Measurements from ENCODE around the gene C11orf91.
"Not testable (repeated sequence)": the region's sequence is repeated elsewhere in the genome, so short reads cannot be mapped to it uniquely, and the experiment has no call there.

C11orf91 gene

DNA sequence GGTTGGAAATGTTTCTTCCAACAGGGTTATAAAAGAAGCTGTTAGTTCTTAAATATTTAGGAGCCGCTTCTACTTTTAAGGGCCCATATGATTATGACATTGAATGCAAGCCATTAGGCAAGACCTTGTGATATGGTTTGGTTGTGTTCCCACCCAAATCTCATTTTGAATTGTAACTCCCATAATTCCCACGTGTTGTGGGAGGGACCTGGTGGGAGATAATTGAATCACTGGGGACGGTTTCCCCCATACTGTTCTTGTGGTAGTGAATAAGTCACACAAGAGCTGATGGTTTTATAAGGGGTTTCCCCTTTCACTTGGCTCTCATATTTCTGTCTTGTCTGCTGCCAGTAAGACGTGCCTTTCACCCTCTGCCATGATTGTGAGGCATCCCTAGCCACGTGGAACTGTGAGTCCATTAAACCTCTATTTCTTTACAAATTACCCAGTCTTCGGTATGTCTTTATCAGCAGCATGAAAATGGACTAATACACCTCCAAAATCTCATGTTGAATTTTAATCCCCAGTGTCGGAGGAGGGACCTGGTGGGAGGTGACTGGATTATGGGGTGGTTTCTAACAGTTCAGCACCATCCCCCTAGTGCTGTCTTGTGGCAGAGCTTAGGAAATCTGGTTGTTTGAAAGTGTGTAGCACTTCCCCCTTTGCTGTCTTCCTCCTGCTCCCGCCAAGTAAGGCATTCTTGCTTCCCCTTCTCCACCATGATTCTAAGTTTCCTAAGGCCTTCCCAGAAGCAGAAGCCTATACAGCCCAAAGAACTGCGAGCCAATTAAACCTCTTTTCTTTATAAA is 31.3 kb upstream of the C11orf91 start:
- H3K27me3 ChIP-seq (replicated peaks; ENCODE audit: control insufficient read depth, insufficient read depth, low read length) = no peaks in the 10 kb centered on the region
- peaks cover 42% of the 10 kb centered on the region for H3K4me1 ChIP-seq (ENCODE audit: control insufficient read depth, insufficient read depth, low read length)
- DNase-seq (ENCODE audit: low read depth) = no peak
- H3K9ac ChIP-seq (ENCODE audit: low read length) = no peak overlapping the region
- H3K9me3 ChIP-seq (ENCODE audit: control insufficient read depth, low read length) = no peaks in the 10 kb centered on the region
- peaks cover 15% of the 10 kb centered on the region for H3K36me3 ChIP-seq (ENCODE audit: control insufficient read depth, insufficient read depth, low read length, severe bottlenecking)
- H3K4me3 ChIP-seq (ENCODE audit: low read length) = no peak overlapping the region

- Histone ChIP-seq H3K9me3 (ENCODE audit: control insufficient read depth, low read length) (no peaks in the 10 kb centered on the region), H3K4me1 (ENCODE audit: control insufficient read depth, insufficient read depth, low read length) (peaks cover 37% of the 10 kb centered on the region), H3K4me3 (ENCODE audit: low read length) (no peak overlapping the region), H3K9ac (ENCODE audit: low read length) (no peak overlapping the region), H3K36me3 (ENCODE audit: control insufficient read depth, insufficient read depth, low read length, severe bottlenecking) (peaks cover 15% of the 10 kb centered on the region), H3K27me3 (replicated peaks; ENCODE audit: control insufficient read depth, insufficient read depth, low read length) (no peaks in the 10 kb centered on the region)
- no peak for DNase-seq (ENCODE audit: low read depth)
These were observed 30.1 kb upstream of the C11orf91 start for GRCh38 chr11:33730716-33731115.

- H3K9me3 ChIP-seq (ENCODE audit: control insufficient read depth, low read length); H3K27me3 ChIP-seq (replicated peaks; ENCODE audit: control insufficient read depth, insufficient read depth, low read length); DNase-seq (ENCODE audit: low read depth); H3K9ac ChIP-seq (ENCODE audit: low read length); H3K4me3 ChIP-seq (ENCODE audit: low read length): not testable (repeated sequence)
- Histone ChIP-seq H3K36me3 (ENCODE audit: control insufficient read depth, insufficient read depth, low read length, severe bottlenecking) (peaks cover 15% of the 10 kb centered on the region), H3K4me1 (ENCODE audit: control insufficient read depth, insufficient read depth, low read length) (peaks cover 36% of the 10 kb centered on the region)
These were observed 28.5 kb upstream of the C11orf91 start for GRCh38 chr11:33729072-33729664.

DNA sequence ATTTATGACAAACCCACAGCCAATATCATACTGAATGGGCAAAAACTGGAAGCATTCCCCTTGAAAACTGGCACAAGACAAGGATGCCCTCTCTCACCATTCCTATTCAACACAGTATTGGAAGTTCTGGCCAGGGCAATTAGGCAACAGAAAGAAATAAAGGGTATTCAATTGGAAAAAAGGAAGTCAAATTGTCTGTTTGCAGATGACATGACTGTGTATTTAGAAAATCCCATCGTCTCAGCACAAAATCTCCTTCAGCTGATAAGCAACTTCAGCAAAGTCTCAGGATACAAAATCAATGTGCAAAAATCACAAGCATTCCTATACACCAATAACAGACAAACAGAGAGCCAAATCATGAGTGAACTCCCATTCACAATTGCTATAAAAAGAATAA is 26.9 kb upstream of the C11orf91 start:
- not testable (repeated sequence) for H3K36me3 ChIP-seq (ENCODE audit: control insufficient read depth, insufficient read depth, low read length, severe bottlenecking); H3K9me3 ChIP-seq (ENCODE audit: control insufficient read depth, low read length); H3K9ac ChIP-seq (ENCODE audit: low read length); H3K27me3 ChIP-seq (replicated peaks; ENCODE audit: control insufficient read depth, insufficient read depth, low read length); DNase-seq (ENCODE audit: low read depth); H3K4me3 ChIP-seq (ENCODE audit: low read length)
- peaks cover 46% of the 10 kb centered on the region for H3K4me1 ChIP-seq (ENCODE audit: control insufficient read depth, insufficient read depth, low read length)

- H3K9ac ChIP-seq (ENCODE audit: low read length) = no peak overlapping the region
- no peak for DNase-seq (ENCODE audit: low read depth)
- H3K9me3 ChIP-seq (ENCODE audit: control insufficient read depth, low read length) = no peaks in the 10 kb centered on the region
- peaks cover 45% of the 10 kb centered on the region for H3K4me1 ChIP-seq (ENCODE audit: control insufficient read depth, insufficient read depth, low read length)
- H3K36me3 ChIP-seq (ENCODE audit: control insufficient read depth, insufficient read depth, low read length, severe bottlenecking) = peaks cover 22% of the 10 kb centered on the region
- no peak overlapping the region for H3K4me3 ChIP-seq (ENCODE audit: low read length)
- no peaks in the 10 kb centered on the region for H3K27me3 ChIP-seq (replicated peaks; ENCODE audit: control insufficient read depth, insufficient read depth, low read length)
These were observed 24.9 kb upstream of the C11orf91 start for GRCh38 chr11:33725496-33725895.

DNA sequence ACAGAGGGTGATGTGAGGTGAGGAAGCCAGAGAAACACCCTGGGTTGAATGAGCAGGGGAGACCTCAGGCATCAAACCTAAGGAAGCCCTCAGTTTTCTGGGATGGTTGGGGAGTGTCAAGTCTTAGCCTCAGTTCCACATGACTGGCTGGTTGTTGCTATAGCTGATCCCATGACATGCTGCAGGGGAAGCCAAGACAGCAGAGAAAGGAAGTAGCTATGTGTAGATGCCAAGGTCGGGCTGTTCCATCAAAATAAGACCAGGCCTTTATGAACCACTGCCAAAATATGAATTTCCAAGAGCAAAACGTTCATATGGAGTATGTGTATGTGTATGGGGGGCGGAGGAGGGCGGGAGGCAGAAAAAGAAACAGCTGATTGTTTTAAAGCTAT is 24.0 kb upstream of the C11orf91 start:
- Histone ChIP-seq H3K9me3 (ENCODE audit: control insufficient read depth, low read length) (no peaks in the 10 kb centered on the region), H3K9ac (ENCODE audit: low read length) (peak overlapping the region; percentile 67), H3K4me1 (ENCODE audit: control insufficient read depth, insufficient read depth, low read length) (peaks cover 41% of the 10 kb centered on the region), H3K36me3 (ENCODE audit: control insufficient read depth, insufficient read depth, low read length, severe bottlenecking) (peaks cover 26% of the 10 kb centered on the region), H3K4me3 (ENCODE audit: low read length) (peak overlapping the region; percentile 12), H3K27me3 (replicated peaks; ENCODE audit: control insufficient read depth, insufficient read depth, low read length) (no peaks in the 10 kb centered on the region)
- DNase-seq (ENCODE audit: low read depth) = peak; percentile 66

- peak overlapping the region; percentile 67 for H3K9ac ChIP-seq (ENCODE audit: low read length)
- H3K36me3 ChIP-seq (ENCODE audit: control insufficient read depth, insufficient read depth, low read length, severe bottlenecking) = peaks cover 38% of the 10 kb centered on the region
- DNase-seq (ENCODE audit: low read depth) = peak; percentile 79
- peaks cover 41% of the 10 kb centered on the region for H3K4me1 ChIP-seq (ENCODE audit: control insufficient read depth, insufficient read depth, low read length)
- no peaks in the 10 kb centered on the region for H3K27me3 ChIP-seq (replicated peaks; ENCODE audit: control insufficient read depth, insufficient read depth, low read length)
- peak overlapping the region; percentile 50 for H3K4me3 ChIP-seq (ENCODE audit: low read length)
- no peaks in the 10 kb centered on the region for H3K9me3 ChIP-seq (ENCODE audit: control insufficient read depth, low read length)
These were observed 22.7 kb upstream of the C11orf91 start for GRCh38 chr11:33723238-33723881.

- Histone ChIP-seq H3K36me3 (ENCODE audit: control insufficient read depth, insufficient read depth, low read length, severe bottlenecking) (peaks cover 44% of the 10 kb centered on the region), H3K4me3 (ENCODE audit: low read length) (peak overlapping the region; percentile 12), H3K4me1 (ENCODE audit: control insufficient read depth, insufficient read depth, low read length) (peaks cover 41% of the 10 kb centered on the region), H3K27me3 (replicated peaks; ENCODE audit: control insufficient read depth, insufficient read depth, low read length) (no peaks in the 10 kb centered on the region), H3K9me3 (ENCODE audit: control insufficient read depth, low read length) (no peaks in the 10 kb centered on the region), H3K9ac (ENCODE audit: low read length) (peak overlapping the region; percentile 61)
- peak; percentile 43 for DNase-seq (ENCODE audit: low read depth)
These were observed 22.1 kb upstream of the C11orf91 start for GRCh38 chr11:33722590-33723234.

GRCh38 chr11:33721984-33722383 is 21.4 kb upstream of the C11orf91 start:
- Histone ChIP-seq H3K4me3 (ENCODE audit: low read length) (no peak overlapping the region), H3K9ac (ENCODE audit: low read length) (peak overlapping the region; percentile 61), H3K4me1 (ENCODE audit: control insufficient read depth, insufficient read depth, low read length) (peaks cover 41% of the 10 kb centered on the region), H3K27me3 (replicated peaks; ENCODE audit: control insufficient read depth, insufficient read depth, low read length) (no peaks in the 10 kb centered on the region), H3K9me3 (ENCODE audit: control insufficient read depth, low read length) (no peaks in the 10 kb centered on the region), H3K36me3 (ENCODE audit: control insufficient read depth, insufficient read depth, low read length, severe bottlenecking) (peaks cover 51% of the 10 kb centered on the region)
- no peak for DNase-seq (ENCODE audit: low read depth)

DNA sequence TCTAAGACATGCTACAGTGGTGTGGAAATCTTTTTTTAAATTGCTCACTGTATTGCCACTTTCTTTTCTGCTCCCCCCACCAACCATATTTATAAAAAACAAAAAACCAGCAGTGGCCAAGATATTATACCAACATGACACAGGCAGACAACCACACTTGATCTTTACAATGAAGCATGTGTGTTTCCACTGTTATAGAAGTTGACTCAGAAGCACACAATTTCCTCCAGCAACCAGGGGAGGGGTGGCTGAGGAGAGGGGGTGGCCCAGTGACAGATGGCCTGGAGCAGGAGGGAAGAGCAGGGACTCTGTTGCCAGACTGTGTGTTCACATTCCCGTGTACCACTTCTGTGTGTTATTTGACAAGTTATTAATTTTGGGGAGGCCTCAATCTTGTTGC is 20.8 kb upstream of the C11orf91 start:
- peaks cover 45% of the 10 kb centered on the region for H3K4me1 ChIP-seq (ENCODE audit: control insufficient read depth, insufficient read depth, low read length)
- peak overlapping the region; percentile 17 for H3K9ac ChIP-seq (ENCODE audit: low read length)
- no peaks in the 10 kb centered on the region for H3K27me3 ChIP-seq (replicated peaks; ENCODE audit: control insufficient read depth, insufficient read depth, low read length)
- no peak overlapping the region for H3K4me3 ChIP-seq (ENCODE audit: low read length)
- DNase-seq (ENCODE audit: low read depth) = peak; percentile 45
- H3K9me3 ChIP-seq (ENCODE audit: control insufficient read depth, low read length) = no peaks in the 10 kb centered on the region
- H3K36me3 ChIP-seq (ENCODE audit: control insufficient read depth, insufficient read depth, low read length, severe bottlenecking) = peaks cover 56% of the 10 kb centered on the region

GRCh38 chr11:33719587-33719986 is 19.0 kb upstream of the C11orf91 start:
- peaks cover 67% of the 10 kb centered on the region for H3K36me3 ChIP-seq (ENCODE audit: control insufficient read depth, insufficient read depth, low read length, severe bottlenecking)

More at GRCh38 chr11:33719587-33719986, 19.0 kb upstream of the C11orf91 start:
- Histone ChIP-seq H3K9me3 (ENCODE audit: control insufficient read depth, low read length) (no peaks in the 10 kb centered on the region), H3K9ac (ENCODE audit: low read length) (no peak overlapping the region), H3K27me3 (replicated peaks; ENCODE audit: control insufficient read depth, insufficient read depth, low read length) (no peaks in the 10 kb centered on the region), H3K4me1 (ENCODE audit: control insufficient read depth, insufficient read depth, low read length) (peaks cover 51% of the 10 kb centered on the region), H3K4me3 (ENCODE audit: low read length) (no peak overlapping the region)
- DNase-seq (ENCODE audit: low read depth) = no peak
